Activated naive CD4-positive, alpha-beta T cell treated with anti-CD3 and anti-CD28 coated beads, Interleukin-2, amount 10 ng/mL, durations not matched to agents 7 days and 5 days (primary cell): ENCODE results near the gene TLNRD1.

Experiments used
- CTCF ChIA-PET: fragments of 350-600 bp; sonication (Branson Sonifier 250); formaldehyde crosslinking; loops from one replicate; lab custom pipeline; 2021; ENCODE audit warnings: antibody characterized with exemption; lab: Charles Lee
- DNase-seq: peaks from one replicate; pipeline ENCODE4 v3.0.0-alpha.2; 2020
- H3K27ac Mint-ChIP-seq: one replicate; pipeline ENCODE4 v1.8.0; 2021; ENCODE audit warnings: mild to moderate bottlenecking, moderate library complexity, mixed read lengths
- H3K27me3 Mint-ChIP-seq: one replicate; pipeline ENCODE4 v1.8.0; 2021; ENCODE audit warnings: mild to moderate bottlenecking, mixed read lengths
- H3K36me3 Mint-ChIP-seq: one replicate; pipeline ENCODE4 v1.8.0; 2021; ENCODE audit warnings: mixed read lengths
- H3K4me1 Mint-ChIP-seq: one replicate; pipeline ENCODE4 v1.8.0; 2021; ENCODE audit warnings: mixed read lengths
- H3K4me3 Mint-ChIP-seq: one replicate; pipeline ENCODE4 v1.8.0; 2021; ENCODE audit warnings: mild to moderate bottlenecking, moderate library complexity, mixed read lengths
- H3K9me3 Mint-ChIP-seq: one replicate; pipeline ENCODE4 v1.8.0; 2021; ENCODE audit warnings: mixed read lengths

TLNRD1 gene

GRCh38 chr15:81053621-81054020 lies 52.9 kb downstream of the TLNRD1 start:
- CTCF ChIA-PET = no interaction called here

GRCh38 chr15:81054236-81054635 lies 53.5 kb downstream of the TLNRD1 start:
- peaks cover 7% of the 10 kb centered on the region for H3K27me3 Mint-ChIP-seq
- no peaks in the 10 kb centered on the region for H3K9me3 Mint-ChIP-seq
- H3K4me3 Mint-ChIP-seq = no peak overlapping the region
- no peak for DNase-seq
- no peaks in the 10 kb centered on the region for H3K36me3 Mint-ChIP-seq
- peaks cover 15% of the 10 kb centered on the region for H3K4me1 Mint-ChIP-seq
- no peak overlapping the region for H3K27ac Mint-ChIP-seq
- CTCF ChIA-PET = no interaction called here

More at GRCh38 chr15:81053621-81054020, 52.9 kb downstream of the TLNRD1 start:
- Mint-ChIP-seq H3K36me3 (no peaks in the 10 kb centered on the region), H3K4me3 (no peak overlapping the region), H3K27ac (no peak overlapping the region), H3K9me3 (no peaks in the 10 kb centered on the region), H3K27me3 (peaks cover 4% of the 10 kb centered on the region), H3K4me1 (peaks cover 15% of the 10 kb centered on the region)
- DNase-seq = no peak
